Hematopoietic multipotent progenitor cell treated with erythropoietin and hydrocortisone succinate and interleukin-3 and kit ligand, for 8 days (in vitro differentiated cells): ENCODE measurements around the gene POLA1.

ENCODE experiments used
- DNase-seq: peaks from one replicate; pipeline ENCODE4 v3.0.0-alpha.2; 2015

POLA1 gene

DNA sequence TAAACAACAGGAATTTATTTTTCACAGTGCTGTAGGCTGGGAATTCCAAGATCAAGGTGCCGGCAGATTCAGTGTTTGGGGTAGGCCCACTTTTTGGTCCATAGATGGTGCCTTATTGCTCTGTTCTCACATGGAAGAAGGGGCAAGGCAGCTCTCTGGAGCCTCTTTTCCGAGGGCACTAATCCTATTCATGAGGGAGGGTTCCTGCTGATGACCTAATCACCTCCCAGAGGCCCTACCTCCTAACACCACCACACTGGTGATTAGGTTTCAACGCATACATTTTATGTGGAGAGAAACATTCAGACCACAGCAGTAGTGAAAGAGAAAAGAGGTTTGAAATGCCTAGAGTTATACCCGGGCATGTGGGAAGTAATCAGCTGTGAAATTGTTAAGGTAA, 1.4 kb upstream of the POLA1 start:
- DNase-seq, result no peak

GRCh38 chrX:24694825-24695224, 1.1 kb downstream of the POLA1 start:
- DNase-seq, result peak; percentile 9

DNA sequence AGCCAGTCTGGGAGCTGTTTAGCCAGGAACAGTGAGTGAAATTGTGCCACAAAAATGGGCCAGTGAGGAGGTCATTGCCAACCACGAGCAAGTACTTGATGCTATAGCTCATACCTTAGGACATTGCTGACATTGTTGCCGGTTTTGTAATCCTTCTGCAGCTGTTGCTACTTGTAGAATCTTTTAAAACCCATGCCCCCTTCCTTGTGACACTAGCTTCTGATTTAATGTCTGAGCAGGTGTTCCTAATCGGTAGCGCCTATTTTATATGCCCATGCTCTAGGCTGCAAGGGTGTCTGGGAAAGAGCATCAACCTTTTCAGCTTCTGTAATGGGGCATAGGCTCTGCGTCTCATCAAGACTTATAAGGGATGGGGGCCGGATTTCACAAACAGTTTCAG, 2.6 kb downstream of the POLA1 start:
- no peak for DNase-seq

DNA sequence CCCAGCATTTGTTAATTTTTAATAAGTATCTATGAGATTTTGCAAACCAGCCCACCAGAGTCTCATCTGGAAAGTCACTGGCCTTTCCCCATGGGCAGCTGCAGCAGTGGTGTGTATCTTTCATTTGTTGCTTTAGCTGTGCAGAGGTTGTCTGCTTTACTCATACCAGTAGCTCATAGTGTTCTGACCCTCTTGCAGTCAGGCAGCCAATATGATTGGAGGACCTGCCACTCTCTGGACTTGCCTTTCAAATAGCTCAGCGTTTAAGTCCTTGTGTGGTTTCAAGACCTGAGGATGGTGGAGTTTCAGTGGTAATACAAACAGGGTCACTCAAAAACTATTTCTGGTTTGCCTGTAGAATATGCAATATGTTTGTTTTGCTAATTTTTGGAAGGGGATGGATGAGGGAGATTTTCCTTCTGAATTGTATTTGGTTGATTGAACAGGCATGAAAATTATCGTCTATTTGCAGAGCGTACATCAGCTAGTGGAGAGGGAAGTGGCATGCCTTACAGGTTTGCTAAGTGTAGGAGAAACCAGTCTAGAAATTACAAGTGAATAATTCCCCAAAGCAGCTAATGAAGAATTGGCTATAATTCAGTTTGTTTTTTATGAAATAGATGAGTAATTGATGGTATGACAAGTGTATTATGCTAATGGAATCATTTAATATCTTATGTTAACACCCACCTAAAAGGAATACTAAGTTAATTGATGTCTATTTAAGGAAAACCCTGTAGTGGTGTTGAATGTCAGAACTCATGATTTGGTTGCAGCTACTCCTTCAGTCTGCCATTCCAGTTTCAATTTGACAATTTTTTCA, 8.9 kb downstream of the POLA1 start:
- no peak for DNase-seq

- no peak for DNase-seq
These were observed 9.4 kb downstream of the POLA1 start for GRCh38 chrX:24703185-24703494.

DNA sequence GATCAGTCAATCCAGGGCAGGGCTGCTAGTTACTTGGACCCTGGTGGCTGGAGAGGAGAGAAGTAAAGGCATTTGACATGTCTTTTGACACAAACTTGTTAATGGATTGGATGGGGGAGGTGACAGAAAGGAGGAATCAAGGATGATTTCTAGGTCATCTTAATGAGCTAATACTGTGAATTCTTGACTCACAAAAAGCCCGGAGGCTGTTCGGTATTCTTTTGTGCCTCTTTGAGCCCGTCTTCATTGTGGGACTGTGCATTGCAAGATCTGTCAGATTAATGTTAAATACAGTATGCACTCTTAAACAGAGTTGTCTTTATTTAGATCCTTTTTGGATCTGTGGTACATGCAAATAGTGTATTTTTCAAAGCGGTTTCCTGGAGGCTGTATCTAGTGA, 25.1 kb downstream of the POLA1 start:
- DNase-seq, result no peak

DNA sequence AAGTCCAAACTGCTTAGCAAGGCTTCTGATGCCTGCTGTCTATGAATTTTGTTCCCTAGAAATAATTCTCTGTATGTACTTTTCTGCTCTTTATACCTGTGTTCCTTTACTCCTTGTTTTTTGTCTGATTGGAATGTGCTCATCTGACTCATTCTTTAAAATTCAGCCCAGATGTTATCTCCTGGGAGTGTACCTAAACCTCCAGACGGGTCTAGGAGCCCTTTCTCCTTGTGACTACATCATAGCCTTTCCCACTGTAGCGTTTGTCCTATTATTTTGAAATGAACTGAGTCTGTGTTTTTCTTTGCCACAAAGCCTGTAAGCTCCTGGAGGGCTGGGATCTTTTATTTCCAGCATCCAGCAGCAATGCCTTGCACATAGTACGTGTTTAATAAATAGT, 26.3 kb downstream of the POLA1 start:
- DNase-seq, result no peak

- DNase-seq, result no peak
These were observed 34.8 kb downstream of the POLA1 start for GRCh38 chrX:24728530-24728929.

DNA sequence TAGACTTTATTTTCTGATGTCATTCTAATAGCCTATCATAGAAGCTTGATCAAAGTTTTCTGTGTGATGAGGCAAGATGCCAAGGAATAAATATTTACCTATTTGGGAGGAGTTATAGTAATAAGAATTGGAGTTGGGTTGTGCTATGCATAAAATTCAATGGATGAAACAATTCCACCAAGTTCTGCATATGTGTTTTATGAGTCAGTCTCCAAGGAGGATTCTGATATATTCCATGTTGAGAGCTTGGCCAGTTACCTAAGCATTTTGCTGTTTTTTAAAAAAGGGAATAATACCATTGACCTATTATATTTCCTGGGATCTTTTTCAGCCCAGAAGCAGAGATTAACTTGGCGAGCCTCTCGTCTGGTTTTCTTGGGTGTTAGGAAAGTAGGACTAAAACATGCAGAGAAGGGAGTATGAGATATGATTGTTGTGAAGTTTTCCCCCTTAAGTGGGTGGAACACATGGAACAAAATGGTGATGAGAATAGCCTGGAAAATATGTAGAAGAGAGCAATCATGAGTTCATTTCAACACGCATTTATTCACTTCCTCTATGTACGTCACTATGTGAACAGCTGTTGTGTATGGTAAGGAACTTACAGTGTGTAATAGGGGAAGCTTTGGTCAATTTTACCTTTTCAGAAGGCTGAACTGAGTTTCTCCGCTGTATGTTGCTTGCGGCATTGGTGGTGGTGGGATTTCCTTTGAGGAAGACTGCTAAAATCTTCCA, 39.2 kb downstream of the POLA1 start:
- no peak for DNase-seq

DNA sequence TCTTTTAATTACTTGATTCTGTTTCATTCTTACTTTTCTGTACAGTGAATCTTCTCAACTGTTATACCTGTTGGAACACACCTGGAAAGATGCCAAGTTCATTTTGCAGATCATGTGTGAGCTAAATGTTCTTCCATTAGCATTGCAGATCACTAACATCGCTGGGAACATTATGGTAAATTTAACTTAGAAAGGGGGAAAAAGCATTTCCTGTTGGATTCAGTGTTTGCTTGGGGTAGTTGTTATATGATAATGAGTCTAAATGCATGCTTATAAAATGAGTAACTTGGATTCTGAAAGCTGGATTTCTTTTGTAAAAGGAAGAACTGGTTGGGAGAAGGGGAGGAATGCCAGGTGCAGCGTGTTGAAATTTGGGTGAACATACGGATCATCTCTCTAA, 47.6 kb downstream of the POLA1 start:
- no peak for DNase-seq

DNA sequence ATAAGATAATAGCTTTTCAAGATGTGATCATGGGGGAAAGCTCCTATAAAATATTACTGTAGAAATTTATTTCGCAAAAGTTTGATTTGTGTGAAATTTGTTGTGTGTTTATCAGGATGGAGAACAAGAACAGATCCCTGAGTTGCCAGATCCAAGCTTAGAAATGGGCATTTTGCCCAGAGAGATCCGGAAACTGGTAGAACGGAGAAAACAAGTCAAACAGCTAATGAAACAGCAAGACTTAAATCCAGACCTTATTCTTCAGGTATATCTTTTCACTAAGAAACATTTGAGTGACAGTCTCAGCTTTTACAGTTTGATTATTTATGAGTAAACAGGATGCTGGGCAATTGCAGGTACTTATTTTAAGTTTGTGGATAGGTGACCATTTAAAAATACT, 54.5 kb downstream of the POLA1 start:
- no peak for DNase-seq

DNA sequence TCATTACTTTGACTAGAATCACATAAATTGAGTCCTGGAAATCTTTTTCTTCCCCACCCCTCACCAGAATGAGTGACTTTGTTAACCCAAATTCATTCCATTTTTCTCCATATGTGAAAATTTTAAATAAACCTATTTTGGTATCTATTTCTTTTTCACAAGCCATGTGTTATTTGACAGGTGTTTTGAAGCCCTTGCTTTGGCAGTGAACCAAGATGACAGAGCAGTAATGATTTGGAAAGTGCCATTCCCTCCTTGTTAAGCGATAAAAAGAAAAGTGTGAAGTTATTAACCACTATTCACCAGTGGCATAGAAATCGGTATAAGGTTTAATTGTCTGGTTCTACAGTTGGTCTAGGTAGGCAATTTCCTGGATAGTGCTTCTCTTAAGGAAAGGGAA, 66.1 kb downstream of the POLA1 start:
- DNase-seq, result no peak

- DNase-seq, result no peak
These were observed 66.8 kb downstream of the POLA1 start for GRCh38 chrX:24760363-24761000.

GRCh38 chrX:24761306-24761705, 67.6 kb downstream of the POLA1 start:
- DNase-seq, result no peak

- DNase-seq, result no peak
These were observed 70.3 kb downstream of the POLA1 start for GRCh38 chrX:24763989-24764388.

GRCh38 chrX:24767557-24767956, 73.8 kb downstream of the POLA1 start:
- DNase-seq, result no peak

GRCh38 chrX:24768556-24768955, 74.8 kb downstream of the POLA1 start:
- DNase-seq, result no peak

DNA sequence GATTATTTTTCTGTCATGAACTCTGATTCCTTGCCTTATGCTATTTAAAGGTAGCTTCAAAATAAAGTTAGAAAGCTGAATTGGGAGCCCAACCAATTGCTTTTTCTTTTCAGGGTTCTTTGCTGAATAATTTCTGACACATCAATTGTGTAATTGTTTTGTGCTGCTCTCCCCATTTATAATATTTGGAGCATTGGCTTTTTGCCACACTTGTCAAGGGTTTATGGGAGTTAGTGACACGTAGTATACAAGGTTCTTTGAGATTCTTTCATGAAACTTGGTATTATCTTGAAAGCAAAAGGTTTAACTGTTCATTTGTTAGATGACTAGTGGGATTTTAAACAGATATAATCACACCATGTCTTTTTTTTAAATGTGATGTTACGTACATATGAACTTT, 80.9 kb downstream of the POLA1 start:
- DNase-seq, result no peak

DNA sequence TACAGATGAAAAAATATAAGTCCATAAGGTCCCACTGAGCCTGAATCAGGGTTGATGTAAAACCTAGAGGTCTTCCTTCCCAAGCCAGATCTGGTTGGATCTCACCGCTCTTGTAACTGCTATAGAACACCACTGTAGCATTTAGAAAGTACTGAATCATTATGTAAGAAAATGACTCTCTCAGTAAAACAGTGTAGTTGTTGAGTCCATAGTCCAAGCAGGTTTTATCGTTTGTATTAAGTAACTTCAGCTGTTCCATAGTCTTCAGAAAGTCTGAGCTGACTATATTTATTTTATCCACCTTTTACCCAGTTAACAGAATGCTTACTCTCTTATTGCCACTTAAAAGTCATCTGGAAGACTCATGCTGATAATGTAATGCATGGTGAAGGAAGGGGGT, 82.2 kb downstream of the POLA1 start:
- DNase-seq, result no peak

DNA sequence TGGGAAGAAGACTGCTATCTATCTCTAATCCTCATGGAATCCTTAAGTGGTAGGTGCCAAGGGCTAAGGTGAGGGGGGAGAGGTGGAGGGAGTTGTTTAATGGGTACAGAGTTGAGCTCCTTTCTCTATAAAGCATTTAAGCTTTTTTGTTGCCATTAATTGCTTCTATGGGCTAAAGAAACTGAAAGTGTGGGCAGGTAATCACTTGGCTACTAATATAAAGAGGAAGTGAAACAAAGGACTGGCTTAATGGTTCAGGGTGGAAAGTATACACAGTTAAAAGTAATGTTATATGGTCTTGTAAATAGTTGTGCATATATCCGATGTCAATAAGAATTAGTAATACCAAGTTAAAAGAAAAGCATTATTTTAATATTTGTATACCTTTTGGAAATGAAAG, 83.9 kb downstream of the POLA1 start:
- no peak for DNase-seq

- DNase-seq, result no peak
These were observed 88.3 kb downstream of the POLA1 start for GRCh38 chrX:24782011-24782410.

DNA sequence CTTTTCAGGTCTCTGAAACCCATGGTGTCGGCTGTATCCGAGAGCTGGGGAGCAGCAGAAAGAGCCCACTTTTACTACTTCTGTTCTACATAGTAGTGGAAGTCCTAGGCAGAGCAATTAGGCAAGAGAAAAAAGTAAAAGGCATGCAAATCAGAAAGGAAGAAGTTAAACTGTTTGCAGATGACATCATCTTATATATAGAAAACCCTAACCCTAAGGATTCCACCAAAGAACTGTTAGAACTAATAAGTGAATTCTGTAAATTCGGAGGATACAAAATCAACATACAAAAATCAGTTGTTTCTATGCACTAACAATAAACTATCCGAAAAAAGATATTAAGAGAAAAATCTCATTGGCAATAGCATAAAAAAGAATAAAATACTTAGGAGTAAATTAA, 95.3 kb downstream of the POLA1 start:
- DNase-seq, result no peak

DNA sequence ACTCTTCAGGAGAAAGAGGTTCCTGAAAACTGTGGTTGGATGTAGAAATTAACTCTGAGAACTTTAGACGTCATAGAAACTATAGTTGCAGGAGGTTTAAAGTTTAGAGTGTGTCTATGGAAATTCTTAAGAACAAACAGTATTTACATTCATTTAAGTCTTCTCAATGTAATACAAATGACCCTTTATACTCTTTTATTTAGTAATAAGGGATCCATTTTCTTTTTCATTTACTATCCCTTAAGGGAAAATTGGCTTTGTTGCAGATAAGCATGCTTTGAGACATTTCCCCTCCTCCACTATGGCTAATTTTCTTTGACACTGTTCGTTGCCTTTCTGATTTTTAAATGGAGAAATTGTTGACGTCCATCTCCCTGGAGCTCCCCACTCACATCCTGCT, 96.4 kb downstream of the POLA1 start:
- no peak for DNase-seq

DNA sequence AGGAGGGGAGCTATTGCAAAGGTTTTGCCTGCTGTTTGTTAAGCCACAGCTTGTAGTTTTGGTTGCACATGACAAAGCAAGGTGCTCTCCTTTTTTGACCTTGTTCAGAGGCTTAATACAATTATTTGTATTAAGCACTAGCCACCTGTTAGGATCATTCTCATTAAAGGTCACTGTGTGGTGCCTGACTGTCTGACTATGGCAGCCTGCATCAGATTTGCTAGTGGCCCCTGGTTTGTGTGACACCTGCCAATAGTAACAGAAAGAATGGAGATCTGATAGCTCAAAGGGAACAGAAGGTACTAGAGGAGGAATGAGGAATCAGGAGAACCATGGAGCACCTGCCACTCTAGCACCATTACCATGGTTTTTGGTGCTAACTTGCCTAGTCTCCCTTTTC, 102.5 kb downstream of the POLA1 start:
- no peak for DNase-seq
